Fibroblast of mammary gland (primary cell): ENCODE data around the gene ZBTB21.

Experiments
- DNase-seq: peaks from one replicate; pipeline ENCODE4 v3.0.0-alpha.2; 2010; ENCODE audit warnings: low read depth
- H3K4me3 ChIP-seq: 2 replicates; pipeline ENCODE4 v1.5.1; 2011; ENCODE audit warnings: low read depth, mild to moderate bottlenecking, low read length, moderate library complexity; ENCODE audit not compliant: control insufficient read depth
- TF ChIP-seq, protein P1 (sequence below): conservative IDR thresholded peaks from 2 replicates; pipeline ENCODE4 v1.5.1; 2011; ENCODE audit warnings: low read depth, low read length, inconsistent platforms; ENCODE audit not compliant: control insufficient read depth, insufficient read depth

The ZBTB21 gene

GRCh38 chr21:41966041-41966833, 43.9 kb downstream of the ZBTB21 start:
- peak; percentile 36 for DNase-seq
- TF ChIP-seq, protein P1, sequence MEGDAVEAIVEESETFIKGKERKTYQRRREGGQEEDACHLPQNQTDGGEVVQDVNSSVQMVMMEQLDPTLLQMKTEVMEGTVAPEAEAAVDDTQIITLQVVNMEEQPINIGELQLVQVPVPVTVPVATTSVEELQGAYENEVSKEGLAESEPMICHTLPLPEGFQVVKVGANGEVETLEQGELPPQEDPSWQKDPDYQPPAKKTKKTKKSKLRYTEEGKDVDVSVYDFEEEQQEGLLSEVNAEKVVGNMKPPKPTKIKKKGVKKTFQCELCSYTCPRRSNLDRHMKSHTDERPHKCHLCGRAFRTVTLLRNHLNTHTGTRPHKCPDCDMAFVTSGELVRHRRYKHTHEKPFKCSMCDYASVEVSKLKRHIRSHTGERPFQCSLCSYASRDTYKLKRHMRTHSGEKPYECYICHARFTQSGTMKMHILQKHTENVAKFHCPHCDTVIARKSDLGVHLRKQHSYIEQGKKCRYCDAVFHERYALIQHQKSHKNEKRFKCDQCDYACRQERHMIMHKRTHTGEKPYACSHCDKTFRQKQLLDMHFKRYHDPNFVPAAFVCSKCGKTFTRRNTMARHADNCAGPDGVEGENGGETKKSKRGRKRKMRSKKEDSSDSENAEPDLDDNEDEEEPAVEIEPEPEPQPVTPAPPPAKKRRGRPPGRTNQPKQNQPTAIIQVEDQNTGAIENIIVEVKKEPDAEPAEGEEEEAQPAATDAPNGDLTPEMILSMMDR = no peak
- H3K4me3 ChIP-seq = no peak overlapping the region

DNA sequence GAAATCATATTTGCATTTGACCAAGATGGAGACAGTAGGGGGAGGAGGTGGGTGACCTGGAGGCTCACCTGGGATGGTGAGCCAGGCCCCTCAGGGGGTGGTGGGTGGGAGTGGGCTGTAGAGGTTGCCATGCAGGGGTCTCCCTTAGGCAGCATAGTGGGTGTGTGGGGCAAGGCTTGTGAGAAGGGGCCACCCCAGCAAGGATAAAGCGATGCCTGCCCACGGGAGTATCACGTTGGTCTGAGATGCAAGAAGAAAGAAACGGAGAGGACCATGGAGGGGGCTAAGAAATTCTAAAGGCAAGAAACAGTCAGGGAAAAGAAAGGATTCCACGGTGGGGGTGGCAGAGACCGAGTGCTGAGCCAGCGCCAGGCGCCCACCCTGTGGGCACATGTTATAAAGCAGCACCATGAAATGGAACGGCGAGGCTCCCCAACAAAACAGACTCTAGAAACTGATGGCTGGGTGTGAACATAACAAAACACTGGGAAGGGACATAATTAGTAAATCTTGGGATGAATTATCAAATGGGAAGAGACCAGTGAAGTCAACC, 44.6 kb downstream of the ZBTB21 start:
- no peak for DNase-seq
- H3K4me3 ChIP-seq = no peak overlapping the region
- TF ChIP-seq, protein P1 = no peak

GRCh38 chr21:41965045-41965444, 45.1 kb downstream of the ZBTB21 start:
- H3K4me3 ChIP-seq = no peak overlapping the region
- DNase-seq = no peak
- TF ChIP-seq, protein P1 = no peak

DNA sequence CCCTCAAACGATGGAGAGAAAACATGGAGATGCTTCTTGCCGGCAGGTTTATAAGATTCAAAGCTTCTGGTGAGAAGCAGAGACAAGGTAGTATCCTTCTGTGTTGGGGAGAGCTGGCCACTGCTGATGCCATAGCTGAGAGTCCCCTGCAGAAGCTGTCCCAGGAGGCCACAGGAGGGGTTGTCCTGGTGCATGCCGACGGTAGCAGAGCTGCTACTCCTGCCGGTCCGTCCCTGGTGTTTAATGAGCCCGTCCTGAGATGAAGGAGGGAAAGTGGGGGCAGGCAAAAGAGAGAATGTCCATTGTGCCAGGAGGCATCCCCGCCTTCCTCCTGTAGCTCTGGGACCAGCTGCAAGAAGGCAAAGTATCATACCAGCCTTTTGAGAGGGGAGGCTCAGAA, 46.0 kb downstream of the ZBTB21 start:
- TF ChIP-seq, protein P1 = no peak
- H3K4me3 ChIP-seq = no peak overlapping the region
- no peak for DNase-seq

DNA sequence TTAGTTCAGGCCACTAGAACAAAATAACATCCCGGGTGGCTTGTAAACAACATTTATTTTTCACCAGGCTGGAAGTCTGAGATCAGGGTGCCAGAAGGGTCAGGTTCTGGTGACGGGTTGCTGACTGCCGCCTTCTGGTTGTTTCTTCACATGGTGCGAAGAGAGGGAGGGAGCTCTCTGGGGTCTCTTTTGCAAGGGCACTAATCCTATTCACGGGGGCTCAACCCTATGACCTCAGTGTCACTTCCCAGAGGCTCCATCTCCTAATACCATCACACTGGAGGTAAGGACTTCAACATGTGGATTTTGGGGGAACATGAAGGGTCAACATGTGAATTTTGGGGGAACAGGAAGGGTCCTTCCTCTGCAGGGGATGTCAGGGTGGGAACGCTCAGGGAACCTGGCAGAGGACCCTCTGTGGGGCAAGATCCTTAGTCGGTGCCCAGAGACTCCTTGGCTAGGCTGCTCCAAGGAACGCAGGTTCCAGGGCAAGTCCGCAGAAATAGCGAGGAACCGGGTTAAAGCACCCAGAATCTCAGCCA, 47.7 kb downstream of the ZBTB21 start:
- DNase-seq = no peak
- TF ChIP-seq, protein P1 = no peak
- H3K4me3 ChIP-seq = no peak overlapping the region

GRCh38 chr21:41961753-41962152, 48.4 kb downstream of the ZBTB21 start:
- no peak for DNase-seq
- TF ChIP-seq, protein P1 = no peak
- no peak overlapping the region for H3K4me3 ChIP-seq
